ENCODE measurements around the gene USP48. TPM values are rescaled to one million over a fixed set of nuclear protein-coding genes. Genes with fewer than 3 reads are reported as not detected.

USP48 gene
- total RNA-seq, 1 donor from 2014 or later, result 56.4 TPM

DNA sequence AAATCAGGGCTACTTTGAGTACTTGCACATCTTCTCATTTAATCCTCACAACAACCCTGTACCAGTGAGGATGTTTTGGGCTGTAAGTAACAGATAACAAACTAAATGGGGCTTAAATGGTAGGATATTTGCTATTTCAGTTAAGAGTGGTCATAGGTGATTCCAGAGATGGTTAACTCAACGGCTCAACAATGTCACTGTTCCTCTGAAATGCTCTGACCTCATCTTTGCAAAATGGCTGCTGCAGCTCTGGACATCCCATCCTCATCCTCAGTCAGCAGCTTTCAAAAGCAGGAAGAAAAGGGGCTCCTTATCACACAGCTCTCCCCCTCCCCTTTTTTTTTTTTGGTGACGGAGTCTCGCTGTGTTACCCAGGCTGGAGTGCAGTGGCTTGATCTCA, 30.6 kb upstream of the USP48 start:
- intact Hi-C loops (cut with DNase I), result no loop called here
- no peak overlapping the region for H3K4me3 ChIP-seq
- DNase-seq, result no peak
- no peak overlapping the region for H3K27ac ChIP-seq
- TF ChIP-seq CTCF (IDR thresholded peaks at IDR 0.05), result no peak
- peaks cover 10% of the 10 kb centered on the region for H3K4me1 ChIP-seq
- H3K27me3 ChIP-seq, result no peaks in the 10 kb centered on the region
- no peaks in the 10 kb centered on the region for H3K36me3 ChIP-seq
- H3K9me3 ChIP-seq, result no peaks in the 10 kb centered on the region
- ATAC-seq, result no peak

DNA sequence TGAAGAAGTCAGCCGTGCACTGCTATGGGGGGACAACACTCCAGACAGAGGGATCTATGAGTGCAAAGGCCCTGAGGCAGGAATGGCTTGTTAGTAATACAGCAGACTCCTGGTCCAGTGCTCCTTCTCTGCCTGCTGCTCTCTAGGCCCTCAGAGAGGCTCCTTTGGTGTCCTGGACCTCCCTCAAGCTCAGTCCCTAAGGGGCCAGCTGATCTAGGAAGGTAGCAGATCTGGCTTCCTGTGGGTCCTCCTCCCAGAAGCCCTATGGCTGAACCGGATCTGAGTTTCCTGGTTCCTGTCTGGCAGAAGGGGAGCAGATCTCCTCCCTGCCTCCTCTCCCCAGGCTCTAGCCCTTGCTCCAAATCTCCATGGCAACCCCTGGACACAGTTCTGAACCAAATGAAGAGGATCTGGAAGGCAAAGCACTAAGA, 28.9 kb upstream of the USP48 start, which contains the start of gene LDLRAD2:
Gene LDLRAD2, plus strand, starts transcription at position 391 of the 431 bp plus-strand sequence. CDS start 187 bp downstream, outside the sequence.
- Histone ChIP-seq H3K27me3 (no peaks in the 10 kb centered on the region), H3K36me3 (no peaks in the 10 kb centered on the region), H3K9me3 (no peaks in the 10 kb centered on the region), H3K4me3 (no peak within 1 kb of the TSS), H3K4me1 (peaks cover 10% of the 10 kb centered on the region), H3K27ac (no peak within 1 kb of the TSS)
- no peak for TF ChIP-seq CTCF (IDR thresholded peaks at IDR 0.05)
- DNase-seq (no peak), ATAC-seq (no peak)
- intact Hi-C loops (cut with DNase I), result no loop called here

GRCh38 chr1:21804536-21804935, 21.6 kb upstream of the USP48 start:
- DNase-seq, result no peak

GRCh38 chr1:21801100-21801499, 18.2 kb upstream of the USP48 start:
- ATAC-seq, result no peak
- Histone ChIP-seq H3K36me3 (no peaks in the 10 kb centered on the region), H3K4me3 (no peak overlapping the region), H3K4me1 (no peaks in the 10 kb centered on the region), H3K9me3 (no peaks in the 10 kb centered on the region), H3K27ac (no peak overlapping the region), H3K27me3 (no peaks in the 10 kb centered on the region)
- no peak for TF ChIP-seq CTCF (IDR thresholded peaks at IDR 0.05)
- DNase-seq, result no peak
- intact Hi-C loops (cut with DNase I), result no loop called here

More at GRCh38 chr1:21804536-21804935, 21.6 kb upstream of the USP48 start:
- intact Hi-C loops (cut with DNase I), result no loop called here
- no peaks in the 10 kb centered on the region for H3K27me3 ChIP-seq
- no peaks in the 10 kb centered on the region for H3K9me3 ChIP-seq
- H3K4me1 ChIP-seq, result no peaks in the 10 kb centered on the region
- H3K36me3 ChIP-seq, result no peaks in the 10 kb centered on the region
- H3K27ac ChIP-seq, result no peak overlapping the region
- TF ChIP-seq CTCF (IDR thresholded peaks at IDR 0.05), result no peak
- ATAC-seq, result no peak
- H3K4me3 ChIP-seq, result no peak overlapping the region

DNA sequence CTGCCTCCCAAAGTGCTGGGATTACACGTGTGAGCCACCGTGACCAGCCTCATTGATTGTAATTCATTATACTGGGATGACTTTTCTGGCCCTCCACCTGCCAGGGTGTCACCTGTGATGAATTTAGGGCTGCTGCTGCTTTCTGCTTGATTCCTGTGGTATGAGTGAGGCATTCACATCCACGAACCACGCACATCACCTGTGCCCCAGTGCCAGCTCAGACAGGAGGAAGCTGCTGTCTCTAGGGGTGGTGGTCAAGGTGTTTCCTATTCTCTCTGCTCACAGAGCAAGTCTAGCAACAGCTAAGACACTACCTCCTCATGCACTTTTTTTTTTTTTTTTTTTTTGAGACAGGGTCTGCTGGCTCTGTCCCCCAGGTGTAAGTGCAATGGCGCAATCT, 16.8 kb upstream of the USP48 start:
- Histone ChIP-seq H3K9me3 (no peaks in the 10 kb centered on the region), H3K27ac (no peak overlapping the region), H3K36me3 (no peaks in the 10 kb centered on the region), H3K4me3 (no peak overlapping the region), H3K4me1 (no peaks in the 10 kb centered on the region), H3K27me3 (no peaks in the 10 kb centered on the region)
- ATAC-seq, result no peak
- no peak for TF ChIP-seq CTCF (IDR thresholded peaks at IDR 0.05)
- intact Hi-C loops (cut with DNase I), result no loop called here
- DNase-seq, result no peak

DNA sequence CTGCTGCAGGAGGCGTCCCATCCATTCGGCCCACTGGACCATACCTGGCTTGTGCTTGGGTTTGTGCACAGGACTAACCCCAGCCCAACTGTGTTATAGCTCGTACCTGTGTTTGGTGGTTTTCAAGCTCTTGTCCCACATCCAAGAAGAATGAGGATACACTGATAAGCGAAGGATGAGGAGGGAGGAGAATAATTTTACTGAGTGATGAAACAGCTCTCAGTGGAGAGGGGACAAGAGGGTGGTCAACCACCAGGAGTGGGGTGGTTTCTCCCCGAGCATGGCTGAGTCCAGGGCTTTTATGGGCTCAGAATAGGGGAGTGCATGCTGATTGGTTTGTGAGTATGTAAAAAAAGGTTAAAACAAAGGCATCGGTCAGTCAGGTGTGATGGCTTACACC, 12.1 kb upstream of the USP48 start:
- no peak for TF ChIP-seq CTCF (IDR thresholded peaks at IDR 0.05)
- intact Hi-C loops (cut with DNase I), result no loop called here
- H3K9me3 ChIP-seq, result no peaks in the 10 kb centered on the region
- H3K4me3 ChIP-seq, result no peak overlapping the region
- no peaks in the 10 kb centered on the region for H3K27me3 ChIP-seq
- no peak for ATAC-seq
- H3K36me3 ChIP-seq, result no peaks in the 10 kb centered on the region
- no peak overlapping the region for H3K27ac ChIP-seq
- H3K4me1 ChIP-seq, result no peaks in the 10 kb centered on the region
- no peak for DNase-seq

Data from upper lobe of right lung (tissue), 1 donor.